Adipocyte (in vitro differentiated cells): ENCODE results near the gene NSL1.
"Not testable (repeated sequence)": the region's sequence is repeated elsewhere in the genome, so short reads cannot be mapped to it uniquely, and the experiment has no call there.

Experiments used
- DNase-seq: peaks from one replicate; pipeline ENCODE4 v3.0.0-alpha.2; 2015; ENCODE audit warnings: low read depth
- H3K27me3 ChIP-seq: replicated peaks from 2 replicates; pipeline ENCODE4 v1.7.0; 2013; ENCODE audit warnings: mild to moderate bottlenecking, low read length, moderate library complexity; ENCODE audit not compliant: control insufficient read depth, insufficient read depth
- H3K36me3 ChIP-seq: 2 replicates; pipeline ENCODE4 v1.7.0; 2013; ENCODE audit warnings: low read length, mild to moderate bottlenecking, moderate library complexity; ENCODE audit not compliant: control insufficient read depth, insufficient read depth, severe bottlenecking
- H3K4me1 ChIP-seq: 2 replicates; pipeline ENCODE4 v1.7.0; 2013; ENCODE audit warnings: mild to moderate bottlenecking, low read length, moderate library complexity; ENCODE audit not compliant: control insufficient read depth, insufficient read depth
- H3K4me3 ChIP-seq: 2 replicates; pipeline ENCODE4 v1.7.0; 2013; ENCODE audit warnings: mild to moderate bottlenecking, low read length, moderate library complexity
- H3K9ac ChIP-seq: 2 replicates; pipeline ENCODE4 v1.7.0; 2013; ENCODE audit warnings: mild to moderate bottlenecking, low read length, moderate library complexity
- H3K9me3 ChIP-seq: 2 replicates; pipeline ENCODE4 v1.7.0; 2013; ENCODE audit warnings: mild to moderate bottlenecking, low read length, moderate library complexity; ENCODE audit not compliant: control insufficient read depth

NSL1 gene, protein sequence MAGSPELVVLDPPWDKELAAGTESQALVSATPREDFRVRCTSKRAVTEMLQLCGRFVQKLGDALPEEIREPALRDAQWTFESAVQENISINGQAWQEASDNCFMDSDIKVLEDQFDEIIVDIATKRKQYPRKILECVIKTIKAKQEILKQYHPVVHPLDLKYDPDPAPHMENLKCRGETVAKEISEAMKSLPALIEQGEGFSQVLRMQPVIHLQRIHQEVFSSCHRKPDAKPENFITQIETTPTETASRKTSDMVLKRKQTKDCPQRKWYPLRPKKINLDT

DNA sequence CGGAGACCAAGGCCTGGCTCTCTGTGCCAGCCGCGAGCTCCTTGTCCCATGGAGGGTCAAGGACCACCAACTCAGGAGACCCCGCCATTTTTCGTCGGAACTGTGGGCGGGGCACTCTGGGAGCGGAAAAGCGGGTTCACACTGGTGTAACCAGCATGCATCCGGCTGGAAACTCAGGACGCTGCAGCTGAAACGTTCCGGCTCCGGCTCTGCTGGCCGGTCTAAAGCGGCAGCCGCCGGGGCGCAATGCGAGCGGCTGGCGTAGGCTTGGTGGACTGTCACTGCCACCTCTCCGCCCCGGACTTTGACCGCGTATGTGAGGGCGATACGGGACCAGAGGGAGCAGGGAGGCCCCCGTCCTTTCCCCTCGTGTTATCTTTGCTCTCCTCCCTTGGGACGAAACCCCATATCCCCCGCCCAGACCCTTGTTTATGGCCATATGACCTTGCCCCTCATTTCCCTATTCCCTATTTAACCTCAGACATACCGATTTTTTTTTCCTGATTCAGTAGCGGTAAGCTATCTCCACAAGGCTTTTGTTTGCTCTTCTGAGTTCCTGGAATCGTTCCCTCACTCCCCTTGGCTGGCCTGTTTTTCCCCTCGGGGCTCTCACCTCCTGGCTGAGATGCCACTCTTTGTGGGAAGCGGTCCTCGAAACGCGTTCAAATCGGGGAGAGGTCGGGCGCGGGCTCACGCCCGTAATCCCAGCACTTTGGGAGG, at the start of gene NSL1, which contains the start of gene TATDN3:
Gene NSL1, minus strand, starts transcription at position 102 of the 720 bp plus-strand sequence. Its CDS starts 14 bp downstream, at position 88.
Gene TATDN3, plus strand, starts transcription at position 219 of the 720 bp plus-strand sequence. Its CDS starts 28 bp downstream, at position 247.
- Histone ChIP-seq H3K9ac (peak within 1 kb of the TSS; percentile 98), H3K9me3 (no peaks in the 10 kb centered on the region), H3K4me1 (peaks cover 14% of the 10 kb centered on the region), H3K36me3 (peaks cover 19% of the 10 kb centered on the region), H3K4me3 (peak within 1 kb of the TSS; percentile 92), H3K27me3 (no peaks in the 10 kb centered on the region)
- DNase-seq, result peak; percentile 95

DNA sequence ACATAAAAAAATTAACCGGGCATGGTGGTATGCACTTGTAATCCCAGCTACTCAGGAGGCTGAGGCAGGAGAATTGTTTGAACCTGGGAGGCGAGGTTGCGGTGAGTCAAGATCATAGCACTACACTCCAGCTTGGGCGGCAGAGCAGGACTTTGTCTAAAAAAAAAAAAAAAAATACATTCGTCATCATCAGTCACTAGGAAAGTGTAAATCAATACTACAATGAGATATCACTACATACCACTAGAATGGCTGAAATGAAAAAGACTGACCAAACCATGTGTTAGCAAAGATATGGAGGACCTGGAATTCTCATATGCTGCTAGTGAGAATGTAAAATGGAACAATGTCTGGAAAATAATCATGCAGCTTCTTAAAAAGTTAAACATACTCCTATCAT, 46.6 kb upstream of the NSL1 start:
- DNase-seq, result no peak
- H3K9ac ChIP-seq, result no peak overlapping the region

DNA sequence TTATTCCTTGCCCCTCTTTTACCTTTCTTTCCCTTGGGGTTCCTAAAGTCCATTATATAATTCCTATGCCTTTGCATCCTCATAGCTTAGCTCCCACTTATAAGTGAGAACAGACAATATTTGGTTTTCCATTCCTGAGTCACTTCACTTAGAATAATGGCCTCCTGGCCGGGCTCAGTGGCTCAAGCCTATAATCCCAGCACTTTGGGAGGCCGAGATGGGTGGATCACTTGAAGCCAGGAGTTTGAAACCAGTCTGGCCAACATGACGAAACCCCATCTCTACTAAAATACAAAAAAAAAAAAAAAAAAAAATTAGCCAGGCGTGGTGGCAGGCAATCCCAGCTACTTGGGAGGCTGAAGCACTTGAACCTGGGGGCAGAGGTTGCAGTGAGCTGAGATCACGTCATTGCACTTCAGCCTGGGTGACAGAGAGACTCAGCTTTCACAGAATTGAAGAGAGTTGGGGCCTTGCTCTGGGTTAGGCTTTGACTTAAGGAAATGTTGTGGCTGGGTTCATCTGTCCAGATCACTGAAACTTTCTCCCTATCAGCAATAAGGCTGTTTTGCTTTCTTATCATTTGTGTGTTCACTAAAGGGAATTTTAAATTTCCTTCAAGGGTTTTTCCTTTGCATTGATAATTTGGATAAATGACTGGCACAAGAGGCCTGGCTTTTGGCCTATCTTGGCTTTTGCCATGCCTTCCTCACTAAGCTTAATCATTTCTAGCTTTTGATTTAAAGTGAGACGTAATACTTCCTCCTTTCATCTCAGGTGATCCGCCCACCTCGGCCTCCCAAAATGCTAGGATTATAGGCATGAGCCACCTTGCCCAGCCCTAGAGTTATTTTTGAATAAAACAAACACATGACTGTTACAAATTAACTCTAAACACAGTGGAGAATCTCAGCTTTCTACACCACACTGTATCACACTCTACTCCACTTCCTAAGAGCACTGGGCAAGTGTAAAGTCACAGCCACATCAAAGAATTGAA, 41.9 kb upstream of the NSL1 start:
- DNase-seq, result not testable (repeated sequence)

More for the DNA sequence above, 46.6 kb upstream of the NSL1 start:
- H3K4me1 ChIP-seq, result no peaks in the 10 kb centered on the region
- no peak overlapping the region for H3K4me3 ChIP-seq
- H3K27me3 ChIP-seq, result no peaks in the 10 kb centered on the region
- H3K9me3 ChIP-seq, result no peaks in the 10 kb centered on the region
- no peaks in the 10 kb centered on the region for H3K36me3 ChIP-seq

DNA sequence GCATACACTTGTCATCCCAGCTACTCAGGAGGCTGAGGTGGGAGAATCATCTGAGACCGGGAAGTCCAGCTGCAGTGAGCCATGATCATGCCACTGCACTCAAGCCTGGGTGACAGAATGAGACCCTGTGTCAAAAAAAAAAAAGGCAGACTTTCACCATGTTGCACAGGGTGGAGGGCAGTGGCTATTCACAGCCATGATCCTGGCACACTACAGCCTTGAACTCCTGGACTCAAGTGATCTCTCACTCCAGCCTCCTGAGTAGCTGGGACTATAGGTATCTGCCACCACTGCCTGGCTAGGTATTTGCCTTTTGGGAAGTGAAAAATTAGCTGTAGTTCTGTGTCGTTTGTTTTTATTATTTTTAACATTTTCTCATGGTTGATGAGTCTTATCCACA, 36.8 kb upstream of the NSL1 start:
- DNase-seq, result no peak
- no peaks in the 10 kb centered on the region for H3K36me3 ChIP-seq

More for the DNA sequence above, 41.9 kb upstream of the NSL1 start:
- H3K4me3 ChIP-seq, H3K36me3 ChIP-seq, H3K4me1 ChIP-seq, H3K9ac ChIP-seq, H3K27me3 ChIP-seq, H3K9me3 ChIP-seq: not testable (repeated sequence)

DNA sequence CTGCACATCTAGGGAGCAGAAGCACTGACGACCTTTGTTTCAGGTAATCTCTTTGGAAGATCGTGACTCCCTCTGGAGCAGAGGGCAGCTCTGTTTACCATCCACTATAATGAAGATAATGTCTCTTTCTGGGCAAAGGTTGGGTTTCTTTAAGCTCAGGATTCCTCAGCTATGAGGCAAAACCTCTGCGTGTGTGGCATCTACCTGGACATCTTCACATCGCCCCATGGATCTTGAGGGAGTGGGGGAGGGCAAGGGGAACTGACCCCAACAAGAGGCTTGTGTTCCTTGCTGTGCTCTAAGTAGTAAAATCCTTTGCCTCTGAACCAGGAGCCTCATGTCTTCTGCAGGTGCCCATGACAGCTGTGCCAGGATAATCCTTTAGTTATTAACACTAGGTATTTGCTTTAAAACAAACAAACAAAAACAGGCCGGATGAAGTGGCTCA, 36.3 kb upstream of the NSL1 start:
- Histone ChIP-seq H3K27me3 (peaks cover 3% of the 10 kb centered on the region), H3K9ac (no peak overlapping the region), H3K36me3 (no peaks in the 10 kb centered on the region), H3K9me3 (peaks cover 19% of the 10 kb centered on the region), H3K4me1 (no peaks in the 10 kb centered on the region), H3K4me3 (no peak overlapping the region)
- DNase-seq, result no peak

More for the DNA sequence above, 36.8 kb upstream of the NSL1 start:
- peaks cover 3% of the 10 kb centered on the region for H3K27me3 ChIP-seq
- no peak overlapping the region for H3K9ac ChIP-seq
- no peak overlapping the region for H3K4me3 ChIP-seq
- H3K9me3 ChIP-seq, result peaks cover 19% of the 10 kb centered on the region
- H3K4me1 ChIP-seq, result no peaks in the 10 kb centered on the region

DNA sequence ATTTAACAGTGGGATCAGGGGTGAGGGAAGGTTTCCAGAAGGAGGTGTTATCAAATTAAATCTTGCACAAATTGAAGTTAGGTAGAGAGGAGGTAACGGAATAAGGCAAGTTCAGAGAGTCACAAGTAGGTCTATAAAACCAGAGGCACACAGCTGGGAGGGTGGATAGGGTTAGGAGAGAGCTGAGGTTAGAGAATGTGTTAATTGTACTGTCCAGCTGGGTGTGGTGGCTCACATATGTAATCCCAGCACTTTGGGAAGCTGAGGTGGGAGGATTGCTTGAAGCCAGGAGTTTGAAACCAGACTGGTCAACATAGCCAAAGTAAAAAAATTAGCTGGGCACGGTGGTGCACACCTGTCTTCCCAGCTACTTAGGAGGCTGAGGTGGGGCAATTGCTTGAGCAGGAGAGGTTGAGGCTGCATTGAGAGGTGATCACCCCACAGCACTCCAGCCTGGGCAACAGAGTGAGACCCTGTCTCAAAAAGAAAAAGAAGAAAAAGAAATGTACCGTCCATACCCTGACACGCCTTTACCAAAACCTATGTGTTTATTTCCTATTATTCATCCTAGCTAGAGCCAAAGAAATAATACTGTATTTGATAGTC, 35.7 kb upstream of the NSL1 start:
- H3K4me3 ChIP-seq, result no peak overlapping the region
- peaks cover 3% of the 10 kb centered on the region for H3K27me3 ChIP-seq
- no peaks in the 10 kb centered on the region for H3K36me3 ChIP-seq
- H3K4me1 ChIP-seq, result no peaks in the 10 kb centered on the region
- no peak for DNase-seq
- H3K9ac ChIP-seq, result no peak overlapping the region
- H3K9me3 ChIP-seq, result peaks cover 19% of the 10 kb centered on the region

DNA sequence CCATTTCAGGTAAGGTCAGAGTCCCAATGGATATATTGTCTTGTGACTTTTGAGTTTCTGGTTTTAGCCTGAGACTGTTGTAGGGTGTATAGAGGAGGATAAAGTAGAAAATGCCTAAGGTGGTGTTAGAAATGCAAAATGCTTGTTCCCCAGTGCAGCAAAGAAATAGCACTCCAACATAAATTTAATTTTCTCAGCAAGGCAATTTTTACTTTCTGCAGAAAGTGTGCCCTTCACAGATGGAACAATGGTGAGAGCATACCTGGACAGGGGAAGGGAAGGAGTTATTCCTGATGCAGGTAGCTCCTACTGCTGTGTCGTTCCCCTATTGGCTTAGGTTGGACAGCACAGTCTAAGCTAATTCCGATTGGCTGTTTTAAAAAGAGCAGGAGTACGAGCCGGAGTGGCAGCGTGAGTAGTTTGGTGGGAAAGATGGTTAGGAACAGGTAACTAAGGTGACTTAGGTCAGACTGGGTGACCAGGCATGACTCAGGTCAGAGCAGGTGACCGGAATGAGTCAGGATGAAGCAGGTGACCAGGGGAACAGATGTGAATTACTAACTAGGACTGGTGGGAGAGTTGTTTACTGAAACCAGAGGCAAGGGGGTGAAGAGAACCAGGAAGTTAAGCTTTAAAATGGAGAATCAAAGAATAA, 34.3 kb upstream of the NSL1 start:
- DNase-seq, result no peak
- Histone ChIP-seq H3K9me3 (peaks cover 19% of the 10 kb centered on the region), H3K27me3 (peaks cover 3% of the 10 kb centered on the region), H3K36me3 (no peaks in the 10 kb centered on the region), H3K4me1 (no peaks in the 10 kb centered on the region), H3K4me3 (no peak overlapping the region), H3K9ac (no peak overlapping the region)

DNA sequence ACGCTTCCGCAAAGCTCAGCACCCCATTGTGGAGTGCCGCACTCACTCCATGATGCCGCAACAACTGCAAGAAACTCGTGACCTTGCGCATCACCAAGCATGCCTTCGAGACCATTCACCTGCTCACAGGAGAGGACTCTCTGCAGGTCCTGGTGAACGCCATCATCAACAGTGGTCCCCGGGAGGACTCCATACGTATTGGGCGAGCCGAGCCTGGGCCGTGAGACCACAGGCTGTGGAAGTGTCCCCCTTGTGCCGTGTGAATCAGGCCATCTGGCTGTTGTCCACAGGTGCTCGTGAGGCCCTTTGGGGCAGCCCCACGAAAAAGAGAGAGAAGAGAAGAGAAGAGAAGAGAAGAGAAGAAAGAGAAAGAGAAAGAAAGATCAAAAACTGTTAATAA, 32.6 kb upstream of the NSL1 start:
- no peak for DNase-seq
- Histone ChIP-seq H3K9ac (no peak overlapping the region), H3K4me3 (no peak overlapping the region), H3K36me3 (no peaks in the 10 kb centered on the region), H3K9me3 (peaks cover 19% of the 10 kb centered on the region), H3K4me1 (no peaks in the 10 kb centered on the region), H3K27me3 (peaks cover 3% of the 10 kb centered on the region)

DNA sequence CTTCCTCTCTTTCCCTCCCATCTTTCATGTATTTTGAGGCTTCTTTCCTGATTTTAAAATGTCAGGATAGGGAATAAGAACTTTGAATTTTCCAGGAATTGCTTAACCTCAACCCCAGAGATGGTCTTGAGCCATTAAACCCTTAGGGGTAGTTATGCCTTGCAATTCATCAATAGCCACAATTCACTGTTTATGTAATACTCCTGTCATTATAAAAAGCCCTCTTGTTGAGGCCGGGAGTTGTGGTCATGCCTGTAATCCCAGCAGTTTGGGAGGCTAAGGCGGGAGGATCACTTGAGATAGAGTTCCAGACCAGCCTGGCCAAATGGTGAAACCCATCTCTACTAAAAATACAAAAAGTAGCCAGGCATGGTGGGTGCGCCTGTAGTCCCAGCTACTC, 31.4 kb upstream of the NSL1 start:
- H3K4me1 ChIP-seq, result no peaks in the 10 kb centered on the region
- no peak overlapping the region for H3K4me3 ChIP-seq
- no peak for DNase-seq
- no peaks in the 10 kb centered on the region for H3K36me3 ChIP-seq
- H3K27me3 ChIP-seq, result peaks cover 3% of the 10 kb centered on the region
- H3K9me3 ChIP-seq, result peaks cover 19% of the 10 kb centered on the region
- H3K9ac ChIP-seq, result no peak overlapping the region

DNA sequence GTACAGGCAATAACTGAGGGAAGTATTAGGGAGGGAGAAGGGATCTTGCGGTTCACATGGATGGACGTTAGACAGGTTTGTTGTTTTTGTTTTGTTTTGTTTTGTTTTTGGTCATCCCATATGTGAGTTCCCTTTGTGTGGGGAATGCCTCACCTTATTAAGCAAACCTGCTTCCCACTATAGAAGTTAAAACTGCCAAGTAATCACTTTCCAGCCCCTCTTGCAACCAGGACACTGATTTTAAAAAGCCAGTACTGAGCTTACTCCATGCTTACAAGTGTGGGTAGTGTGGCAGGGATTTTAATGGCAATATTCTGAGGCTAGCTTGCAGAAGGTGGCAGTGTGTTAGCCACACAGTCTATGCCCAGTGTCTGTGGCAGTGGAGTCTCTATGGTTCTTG, 29.4 kb upstream of the NSL1 start:
- Histone ChIP-seq H3K9ac (no peak overlapping the region), H3K9me3 (peaks cover 13% of the 10 kb centered on the region), H3K36me3 (no peaks in the 10 kb centered on the region), H3K27me3 (no peaks in the 10 kb centered on the region), H3K4me1 (peaks cover 12% of the 10 kb centered on the region), H3K4me3 (no peak overlapping the region)
- no peak for DNase-seq
